SU-DHL-6 (cell line): ENCODE data around the gene SLC9C1.

Experiments used
- H2AFZ ChIP-seq: fragments of 200-600 bp; sonication (generic); 2 replicates; pipeline ENCODE4 v1.6.1; 2014; ENCODE audit warnings: low read depth, mild to moderate bottlenecking, moderate library complexity, mixed read lengths, antibody characterized with exemption, low read length; ENCODE audit not compliant: severe bottlenecking
- H3F3A ChIP-seq: fragments of 200-600 bp; shearing (Covaris generic); 2 replicates; pipeline ENCODE4 v1.6.0; 2016; ENCODE audit warnings: antibody characterized with exemption, mild to moderate bottlenecking; ENCODE audit not compliant: insufficient read depth
- H3K27ac ChIP-seq: fragments of 200-600 bp; sonication (generic); 2 replicates; pipeline ENCODE4 v1.5.1; 2016; ENCODE audit warnings: low read depth, mild to moderate bottlenecking, low read length, moderate library complexity, mixed read lengths
- H3K27me3 ChIP-seq: fragments of 200-600 bp; sonication (generic), shearing (Covaris generic); 2 replicates; pipeline ENCODE4 v1.6.0; 2014; ENCODE audit warnings: mild to moderate bottlenecking, low read length
- H3K36me3 ChIP-seq: fragments of 200-600 bp; sonication (generic); 2 replicates; pipeline ENCODE4 v1.6.1; 2014; ENCODE audit warnings: mild to moderate bottlenecking, low read length, mixed read lengths
- H3K4me2 ChIP-seq: fragments of 300-600, 200-600 bp; shearing (Covaris generic), sonication (generic); 2 replicates; pipeline ENCODE4 v1.6.0; 2014; ENCODE audit warnings: low read length, low read depth, mild to moderate bottlenecking; ENCODE audit not compliant: poor library complexity, severe bottlenecking
- H3K4me3 ChIP-seq: fragments of 200-600 bp; sonication (generic); 2 replicates; pipeline ENCODE4 v1.5.1; 2014; ENCODE audit warnings: antibody characterized with exemption, low read length, mild to moderate bottlenecking, mixed read lengths; ENCODE audit not compliant: insufficient read depth, poor library complexity, severe bottlenecking
- H3K79me2 ChIP-seq: fragments of 200-600 bp; sonication (generic); 2 replicates; pipeline ENCODE4 v1.6.1; 2014; ENCODE audit warnings: mild to moderate bottlenecking, low read length, moderate library complexity; ENCODE audit not compliant: insufficient read depth
- H3K9ac ChIP-seq: fragments of 200-600 bp; sonication (generic); 2 replicates; pipeline ENCODE4 v1.7.0; 2014; ENCODE audit warnings: mild to moderate bottlenecking, low read length
- H3K9me2 ChIP-seq: fragments of 200-600 bp; sonication (generic); replicated peaks from 2 replicates; pipeline ENCODE4 v1.6.1; 2014; ENCODE audit warnings: low read length; ENCODE audit not compliant: insufficient read depth
- H3K9me3 ChIP-seq: fragments of 200-600 bp; sonication (generic); 2 replicates; pipeline ENCODE4 v1.6.1; 2014; ENCODE audit warnings: low read length, mixed read lengths; ENCODE audit not compliant: insufficient read depth
- H4K20me1 ChIP-seq: fragments of 200-600 bp; sonication (generic); 2 replicates; pipeline ENCODE4 v1.6.1; 2014; ENCODE audit warnings: low read depth, mild to moderate bottlenecking, antibody characterized with exemption, low read length, moderate library complexity, mixed read lengths
- CTCF ChIP-seq: fragments of 200-600 bp; sonication (generic); IDR thresholded peaks from one replicate; pipeline ENCODE4 v1.5.1; 2017; ENCODE audit warnings: antibody characterized with exemption, mild to moderate bottlenecking, low read length, moderate library complexity; ENCODE audit not compliant: insufficient read depth, poor library complexity, severe bottlenecking
- EZH2phosphoT487 ChIP-seq: fragments of 200-600 bp; sonication (generic), shearing (Covaris generic); conservative IDR thresholded peaks from 2 replicates; pipeline ENCODE4 v1.6.1; 2018; ENCODE audit warnings: mild to moderate bottlenecking, antibody characterized with exemption, low read length, moderate library complexity, mixed read lengths

The SLC9C1 gene

GRCh38 chr3:112335434-112335781 lies 41.4 kb upstream of the SLC9C1 start:
- Histone ChIP-seq H3K36me3 (no peaks in the 10 kb centered on the region), H2AFZ (no peak overlapping the region), H4K20me1 (no peaks in the 10 kb centered on the region), H3K9me3 (no peaks in the 10 kb centered on the region), H3K9ac (no peak overlapping the region), H3K27me3 (no peaks in the 10 kb centered on the region), H3F3A (no peaks in the 10 kb centered on the region), H3K4me2 (no peak overlapping the region), H3K4me3 (no peak overlapping the region), H3K79me2 (no peaks in the 10 kb centered on the region), H3K27ac (no peak overlapping the region), H3K9me2 (no peaks in the 10 kb centered on the region)
- TF ChIP-seq CTCF: no peak
- TF ChIP-seq EZH2phosphoT487: no peak

DNA sequence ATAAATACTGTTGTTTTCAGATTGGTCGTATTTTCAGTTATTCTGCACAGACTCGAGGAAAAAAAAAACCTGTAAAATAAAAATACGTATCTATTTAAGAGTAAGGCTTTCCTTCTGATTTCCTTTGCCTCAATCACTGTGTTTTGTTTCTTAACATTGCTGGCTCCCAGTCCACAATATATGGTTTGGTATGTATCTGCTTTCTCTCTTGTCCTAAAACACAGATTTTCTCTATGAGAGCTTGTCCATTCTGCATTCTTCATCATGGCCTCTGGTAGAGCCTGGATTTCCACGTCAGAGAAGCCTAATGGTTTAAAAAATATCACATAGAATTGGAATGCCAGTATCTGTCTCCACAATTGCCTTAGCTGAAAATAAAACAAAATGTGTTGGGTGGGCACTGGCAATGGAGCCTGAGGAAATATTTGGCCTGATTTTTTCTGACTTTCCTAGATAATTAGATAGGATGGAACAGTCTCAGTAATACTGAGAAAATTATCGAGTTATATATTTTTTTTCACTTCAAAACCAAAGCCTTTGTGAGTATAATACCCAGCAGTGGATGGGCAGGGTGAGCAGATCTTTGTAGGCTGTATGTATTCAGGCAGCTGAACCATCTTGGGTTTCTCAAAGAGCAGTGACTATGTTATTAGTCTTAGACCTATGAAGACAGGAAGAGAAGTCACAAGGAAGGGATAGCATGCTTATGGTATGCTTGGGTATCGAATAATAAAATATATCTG lies 40.8 kb upstream of the SLC9C1 start:
- no peak overlapping the region for H3K4me3 ChIP-seq

GRCh38 chr3:112333381-112334317 lies 39.6 kb upstream of the SLC9C1 start:
- H3K9me2 ChIP-seq: no peaks in the 10 kb centered on the region
- H3F3A ChIP-seq: no peaks in the 10 kb centered on the region
- TF ChIP-seq EZH2phosphoT487 (no peak), CTCF (no peak)
- H3K36me3 ChIP-seq: no peaks in the 10 kb centered on the region
- H3K9ac ChIP-seq: no peak overlapping the region
- H3K27ac ChIP-seq: no peak overlapping the region
- H3K9me3 ChIP-seq: no peaks in the 10 kb centered on the region
- peak overlapping the region; percentile 50 for H3K4me2 ChIP-seq
- H3K27me3 ChIP-seq: no peaks in the 10 kb centered on the region
- no peaks in the 10 kb centered on the region for H4K20me1 ChIP-seq
- peak overlapping the region; percentile 65 for H2AFZ ChIP-seq
- H3K79me2 ChIP-seq: no peaks in the 10 kb centered on the region
- H3K4me3 ChIP-seq: no peak overlapping the region

More for the DNA sequence above, 40.8 kb upstream of the SLC9C1 start:
- H3K27ac ChIP-seq: no peak overlapping the region
- H3K79me2 ChIP-seq: no peaks in the 10 kb centered on the region
- H3K9me3 ChIP-seq: no peaks in the 10 kb centered on the region
- no peaks in the 10 kb centered on the region for H3K36me3 ChIP-seq
- no peaks in the 10 kb centered on the region for H4K20me1 ChIP-seq
- H3K9me2 ChIP-seq: no peaks in the 10 kb centered on the region
- no peak overlapping the region for H3K9ac ChIP-seq
- H2AFZ ChIP-seq: no peak overlapping the region
- H3K27me3 ChIP-seq: no peaks in the 10 kb centered on the region
- no peak overlapping the region for H3K4me2 ChIP-seq
- TF ChIP-seq CTCF: no peak
- TF ChIP-seq EZH2phosphoT487: no peak
- no peaks in the 10 kb centered on the region for H3F3A ChIP-seq
